Trophoblast cell (in vitro differentiated cells and primary cell): ENCODE results near the gene RAD54L2.

Experiments
- DNase-seq, 2 donors: peaks; one replicate each; pipeline ENCODE4 v3.0.0-alpha.2; 2016
- H2AFZ ChIP-seq: 2 replicates; pipeline ENCODE4 v1.6.1; 2013; ENCODE audit warnings: low read length, moderate library complexity, mild to moderate bottlenecking; ENCODE audit not compliant: insufficient read depth, poor library complexity
- H2AK5ac ChIP-seq: 2 replicates; pipeline ENCODE4 v1.6.1; 2013; ENCODE audit warnings: mild to moderate bottlenecking, low read length
- H2BK120ac ChIP-seq: 2 replicates; pipeline ENCODE4 v1.6.1; 2013; ENCODE audit warnings: low read length, mild to moderate bottlenecking, moderate library complexity; ENCODE audit not compliant: insufficient read depth, poor library complexity
- H2BK12ac ChIP-seq: 2 replicates; pipeline ENCODE4 v1.6.1; 2013; ENCODE audit warnings: mild to moderate bottlenecking, low read length, moderate library complexity
- H2BK5ac ChIP-seq: 2 replicates; pipeline ENCODE4 v1.6.1; 2013; ENCODE audit warnings: low read length, low read depth, moderate library complexity, mild to moderate bottlenecking; ENCODE audit not compliant: poor library complexity
- H3K14ac ChIP-seq: 2 replicates; pipeline ENCODE4 v1.6.1; 2013; ENCODE audit warnings: mild to moderate bottlenecking, low read length
- H3K18ac ChIP-seq: 2 replicates; pipeline ENCODE4 v1.6.1; 2013; ENCODE audit warnings: mild to moderate bottlenecking, low read length
- H3K23ac ChIP-seq: 2 replicates; pipeline ENCODE4 v1.6.1; 2013; ENCODE audit warnings: low read length
- H3K27ac ChIP-seq: 2 replicates; pipeline ENCODE4 v1.5.1; 2013; ENCODE audit warnings: low read depth, mild to moderate bottlenecking, inconsistent platforms, low read length, moderate library complexity
- H3K27me3 ChIP-seq: 2 replicates; pipeline ENCODE4 v1.6.1; 2013; ENCODE audit warnings: inconsistent platforms, mild to moderate bottlenecking, low read length, moderate library complexity; ENCODE audit not compliant: insufficient read depth
- H3K36me3 ChIP-seq, 2 experiments: 1 replicate in 1 of 2; 2 replicates in 1 of 2; pipeline ENCODE4 v1.6.1; 2013; ENCODE audit warnings: low read length in 2 of 2, mild to moderate bottlenecking in 2 of 2, moderate library complexity in 1 of 2; ENCODE audit not compliant: insufficient read depth in 2 of 2, control insufficient read depth in 1 of 2
- H3K4ac ChIP-seq: 2 replicates; pipeline ENCODE4 v1.6.1; 2013; ENCODE audit warnings: low read depth, mild to moderate bottlenecking, low read length, moderate library complexity
- H3K4me1 ChIP-seq, 2 experiments: 1 replicate in 1 of 2; 2 replicates in 1 of 2; pipeline ENCODE4 v1.6.1; 2013; ENCODE audit warnings: low read length in 2 of 2, mild to moderate bottlenecking in 2 of 2, moderate library complexity in 1 of 2; ENCODE audit not compliant: insufficient read depth in 2 of 2, control insufficient read depth in 1 of 2
- H3K4me2 ChIP-seq: 2 replicates; pipeline ENCODE4 v1.6.1; 2013; ENCODE audit warnings: inconsistent platforms, mild to moderate bottlenecking, low read length, moderate library complexity
- H3K4me3 ChIP-seq: 2 replicates; pipeline ENCODE4 v1.5.1; 2013; ENCODE audit warnings: mild to moderate bottlenecking, low read depth, low read length, inconsistent platforms
- H3K79me1 ChIP-seq: one replicate; pipeline ENCODE4 v1.6.1; 2013; ENCODE audit warnings: low read length
- H3K79me2 ChIP-seq: 2 replicates; pipeline ENCODE4 v1.6.1; 2013; ENCODE audit warnings: low read length, mild to moderate bottlenecking; ENCODE audit not compliant: control insufficient read depth, insufficient read depth, poor library complexity
- H3K9ac ChIP-seq: 2 replicates; pipeline ENCODE4 v1.6.1; 2013; ENCODE audit warnings: mild to moderate bottlenecking, low read length
- H3K9me3 ChIP-seq: 2 replicates; pipeline ENCODE4 v1.6.1; 2013; ENCODE audit warnings: low read depth, mild to moderate bottlenecking, control low read depth, inconsistent platforms, low read length; ENCODE audit not compliant: insufficient read depth
- H4K12ac ChIP-seq: 2 replicates; pipeline ENCODE4 v1.6.1; 2013; ENCODE audit warnings: low read depth, mild to moderate bottlenecking, low read length, moderate library complexity
- H4K8ac ChIP-seq: 2 replicates; pipeline ENCODE4 v1.6.1; 2013; ENCODE audit warnings: low read depth, mild to moderate bottlenecking, low read length, moderate library complexity
- H4K91ac ChIP-seq: one replicate; pipeline ENCODE4 v1.6.1; 2013; ENCODE audit warnings: low read depth, mild to moderate bottlenecking, low read length, moderate library complexity
- WGBS: extraction: QIAGEN DNeasy Blood & Tissue Kit; methylation state at CpG from one replicate; pipeline ENCODE4 v1.1.7; 2013; ENCODE audit warnings: missing lambda C conversion rate; ENCODE audit not compliant: insufficient read length, insufficient coverage; ENCODE audit errors: extremely low coverage; 5-methylcytosine and 5-hydroxymethylcytosine counted together

The RAD54L2 gene

DNA sequence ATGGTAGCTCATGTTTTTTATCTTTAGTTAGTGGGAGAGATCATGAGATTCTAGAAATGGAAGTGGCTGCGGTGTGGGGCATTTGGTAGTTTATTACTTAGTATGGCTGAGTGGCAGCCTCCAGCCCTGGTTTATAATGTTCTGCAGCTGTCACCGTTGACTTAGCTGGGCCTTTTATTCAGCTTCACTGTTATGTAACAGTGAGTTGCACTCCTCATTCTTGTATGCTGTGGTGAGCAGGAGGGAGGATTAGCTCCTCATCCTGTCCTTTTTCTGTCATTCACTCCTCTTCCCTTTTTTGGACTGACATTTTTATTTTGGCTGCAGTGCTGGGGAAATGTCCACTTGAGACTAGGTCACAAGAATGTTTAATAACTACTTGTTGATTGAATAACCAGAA is 29.5 kb downstream of the RAD54L2 start:
- H4K8ac ChIP-seq = no peak overlapping the region
- H3K4ac ChIP-seq = no peak overlapping the region

DNA sequence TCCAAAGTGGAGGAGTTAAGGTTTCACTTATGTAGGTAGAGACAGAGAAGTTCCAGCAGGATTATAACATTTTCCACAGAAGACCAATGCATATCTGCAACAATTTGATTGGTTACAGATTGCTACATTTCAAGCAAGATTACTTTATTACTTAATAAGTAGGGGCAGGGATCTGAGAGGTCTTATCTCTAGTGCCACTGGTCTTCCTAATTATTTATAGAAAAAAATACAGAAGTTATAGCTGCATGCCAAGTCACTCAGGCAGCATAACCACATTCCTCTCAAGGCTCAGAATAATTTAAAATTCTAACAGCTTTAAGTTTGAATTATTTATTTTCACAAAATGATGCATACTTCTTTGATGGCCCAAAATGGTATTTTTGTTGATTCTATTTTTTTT is 30.5 kb downstream of the RAD54L2 start:
- H3K18ac ChIP-seq = no peak overlapping the region
- no peak overlapping the region for H3K14ac ChIP-seq
- H4K91ac ChIP-seq = no peak overlapping the region
- no peak overlapping the region for H2BK120ac ChIP-seq
- no peak overlapping the region for H3K4ac ChIP-seq
- no peak overlapping the region for H2AK5ac ChIP-seq
- H3K79me1 ChIP-seq = no peaks in the 10 kb centered on the region
- no peak overlapping the region for H2BK12ac ChIP-seq
- H3K27ac ChIP-seq = no peak overlapping the region
- H2BK5ac ChIP-seq = no peak overlapping the region
- DNase-seq = no peak
- no peaks in the 10 kb centered on the region for H3K4me1 ChIP-seq
- H3K4me2 ChIP-seq = no peak overlapping the region
- H4K12ac ChIP-seq = no peak overlapping the region
- peaks cover 1 to 2% of the 10 kb centered on the region in 2 experiments for H3K36me3 ChIP-seq
- no peaks in the 10 kb centered on the region for H3K9me3 ChIP-seq
- H3K79me2 ChIP-seq = no peaks in the 10 kb centered on the region
- no peaks in the 10 kb centered on the region for H3K27me3 ChIP-seq
- H4K8ac ChIP-seq = no peak overlapping the region
- H3K4me3 ChIP-seq = no peak overlapping the region
- H3K23ac ChIP-seq = no peak overlapping the region
- no peak overlapping the region for H3K9ac ChIP-seq
- H2AFZ ChIP-seq = no peak overlapping the region

More for the DNA sequence above, 29.5 kb downstream of the RAD54L2 start:
- no peak overlapping the region for H2BK5ac ChIP-seq
- H3K27me3 ChIP-seq = no peaks in the 10 kb centered on the region
- H3K4me3 ChIP-seq = no peak overlapping the region
- H2AFZ ChIP-seq = no peak overlapping the region
- WGBS = no CpG with 5 or more reads among the region's 2 CpGs
- H3K27ac ChIP-seq = no peak overlapping the region
- H3K4me2 ChIP-seq = no peak overlapping the region
- H2BK120ac ChIP-seq = no peak overlapping the region
- H3K9ac ChIP-seq = no peak overlapping the region
- H4K91ac ChIP-seq = no peak overlapping the region
- H4K12ac ChIP-seq = no peak overlapping the region
- no peaks in the 10 kb centered on the region for H3K9me3 ChIP-seq
- H3K18ac ChIP-seq = no peak overlapping the region
- H2AK5ac ChIP-seq = no peak overlapping the region
- H3K4me1 ChIP-seq = no peaks in the 10 kb centered on the region
- H2BK12ac ChIP-seq = no peak overlapping the region
- peaks cover 0 to 1% of the 10 kb centered on the region in 2 experiments for H3K36me3 ChIP-seq
- no peak for DNase-seq
- H3K23ac ChIP-seq = no peak overlapping the region
- H3K14ac ChIP-seq = no peak overlapping the region
- no peaks in the 10 kb centered on the region for H3K79me1 ChIP-seq
- H3K79me2 ChIP-seq = no peaks in the 10 kb centered on the region

DNA sequence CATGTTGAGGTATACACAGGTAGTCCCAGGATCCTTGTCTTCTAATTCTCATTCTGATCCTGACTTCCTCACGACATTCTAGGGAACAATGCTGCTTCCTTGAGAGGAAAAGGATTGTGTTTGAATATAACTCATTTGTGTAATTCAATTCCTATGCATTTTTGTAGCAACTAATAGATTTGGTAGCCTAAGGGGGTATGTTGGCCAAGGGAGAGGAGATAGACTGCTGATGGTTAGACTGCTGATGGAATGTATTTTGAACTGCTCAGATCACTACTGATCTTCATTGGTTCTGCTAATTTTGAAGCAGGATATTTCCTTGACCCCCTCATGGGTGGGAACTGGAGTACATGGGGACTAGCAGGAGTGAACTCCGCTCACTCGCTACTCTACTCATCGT is 39.7 kb downstream of the RAD54L2 start:
- Histone ChIP-seq H3K4ac (no peak overlapping the region), H3K79me1 (no peaks in the 10 kb centered on the region), H2BK120ac (no peak overlapping the region), H2BK5ac (no peak overlapping the region), H3K79me2 (no peaks in the 10 kb centered on the region), H4K12ac (no peak overlapping the region), H3K27ac (no peak overlapping the region), H3K9ac (no peak overlapping the region), H3K18ac (no peak overlapping the region), H3K23ac (no peak overlapping the region), H4K8ac (no peak overlapping the region), H3K4me1 (peaks cover 2 to 3% of the 10 kb centered on the region in 2 experiments), H3K4me2 (no peak overlapping the region), H3K14ac (no peak overlapping the region), H4K91ac (no peak overlapping the region), H2AK5ac (no peak overlapping the region), H3K4me3 (no peak overlapping the region), H2AFZ (no peak overlapping the region), H3K27me3 (no peaks in the 10 kb centered on the region), H2BK12ac (no peak overlapping the region), H3K9me3 (peaks cover 1% of the 10 kb centered on the region), H3K36me3 (peaks cover 4 to 10% of the 10 kb centered on the region in 2 experiments)
- no peak for DNase-seq
- WGBS = no CpG with 5 or more reads among the region's 4 CpGs

DNA sequence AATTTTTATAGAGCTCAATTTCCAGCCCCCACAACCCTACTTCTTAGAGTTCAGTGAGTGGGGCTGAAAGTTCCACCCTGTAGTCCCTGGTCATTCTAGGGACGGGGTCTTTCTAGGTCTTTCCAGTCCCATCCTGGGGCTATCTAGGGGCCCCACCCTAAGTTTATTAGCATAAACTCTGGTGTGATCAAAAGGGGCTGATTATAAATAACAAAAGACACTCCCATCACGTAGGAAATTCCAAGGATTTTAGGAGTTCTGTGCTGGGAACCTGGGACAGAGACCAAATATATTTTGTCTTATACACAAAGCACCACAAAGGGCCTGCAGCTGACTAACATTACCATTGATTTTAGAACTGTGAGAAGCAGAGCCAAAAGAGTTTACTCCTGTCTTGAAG is 41.9 kb downstream of the RAD54L2 start:
- H3K79me2 ChIP-seq = no peaks in the 10 kb centered on the region
- peaks cover 4 to 8% of the 10 kb centered on the region in 2 experiments for H3K36me3 ChIP-seq
- no peak overlapping the region for H4K12ac ChIP-seq
- no peak overlapping the region for H2BK12ac ChIP-seq
- H3K18ac ChIP-seq = no peak overlapping the region
- no CpG with 5 or more reads among the region's 2 CpGs for WGBS
- peaks cover 1% of the 10 kb centered on the region for H3K9me3 ChIP-seq
- no peak overlapping the region for H3K14ac ChIP-seq
- H2AK5ac ChIP-seq = no peak overlapping the region
- H3K4me2 ChIP-seq = no peak overlapping the region
- DNase-seq = no peak
- H3K27ac ChIP-seq = no peak overlapping the region
- peaks cover 2 to 3% of the 10 kb centered on the region in 2 experiments for H3K4me1 ChIP-seq
- no peaks in the 10 kb centered on the region for H3K79me1 ChIP-seq
- no peak overlapping the region for H4K91ac ChIP-seq
- no peak overlapping the region for H2BK120ac ChIP-seq
- no peaks in the 10 kb centered on the region for H3K27me3 ChIP-seq
- no peak overlapping the region for H2AFZ ChIP-seq
- H3K4ac ChIP-seq = no peak overlapping the region
- H2BK5ac ChIP-seq = no peak overlapping the region
- no peak overlapping the region for H3K23ac ChIP-seq
- no peak overlapping the region for H3K4me3 ChIP-seq
- no peak overlapping the region for H4K8ac ChIP-seq
- H3K9ac ChIP-seq = no peak overlapping the region
